GM18505 (cell line): ENCODE data around the gene CKLF.
"Not testable (repeated sequence)": the region's sequence is repeated elsewhere in the genome, so short reads cannot be mapped to it uniquely, and the experiment has no call there.

Experiments used
- ATAC-seq: cut with Tn5 transposase; IDR thresholded peaks from one replicate; pipeline ENCODE4 v1.9.1; 2021; ENCODE audit not compliant: unreplicated experiment
- POLR2A ChIP-seq: IDR thresholded peaks from 4 replicates; pipeline ENCODE4 v1.6.1; 2011; ENCODE audit warnings: borderline replicate concordance; ENCODE audit not compliant: insufficient read depth, insufficient read length; ENCODE audit errors: extremely low read depth

The CKLF gene

DNA sequence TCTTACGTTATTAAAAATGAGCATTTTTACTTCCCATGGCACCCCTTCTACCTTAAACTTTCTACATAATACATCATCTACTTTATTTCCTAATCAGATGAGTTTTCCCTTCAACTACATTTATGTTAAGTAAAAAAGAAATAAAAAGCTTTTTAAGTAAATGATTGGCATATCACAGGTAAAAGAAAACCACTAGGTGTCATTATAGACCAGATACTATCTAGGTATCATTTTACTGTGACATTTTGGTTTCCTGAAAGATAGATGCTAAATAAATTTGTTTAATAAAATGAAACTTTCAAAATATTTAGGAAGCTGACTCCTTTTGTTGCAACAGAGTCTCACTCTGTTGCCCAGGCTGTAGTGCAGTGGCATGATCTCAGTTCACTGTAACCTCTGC lies 10.0 kb downstream of the CKLF start:
- no peak for TF ChIP-seq POLR2A
- no peak for ATAC-seq

DNA sequence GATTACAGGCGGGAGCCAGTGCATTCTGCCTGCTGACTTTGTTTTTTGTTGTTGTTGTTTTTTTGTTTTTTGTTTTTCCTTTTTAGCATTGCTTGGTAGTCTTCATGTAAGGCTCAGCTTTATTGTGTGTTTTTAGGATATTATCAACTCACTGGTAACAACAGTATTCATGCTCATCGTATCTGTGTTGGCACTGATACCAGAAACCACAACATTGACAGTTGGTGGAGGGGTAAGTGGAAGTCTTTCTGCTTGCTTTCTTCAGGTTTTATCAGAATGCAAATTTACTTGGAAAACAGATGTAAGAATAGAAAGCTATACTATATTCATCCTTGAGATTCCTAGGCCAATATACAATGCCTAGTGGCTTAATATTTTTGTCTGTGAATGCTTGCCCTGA lies 10.6 kb downstream of the CKLF start:
- no peak for ATAC-seq
- no peak for TF ChIP-seq POLR2A

DNA sequence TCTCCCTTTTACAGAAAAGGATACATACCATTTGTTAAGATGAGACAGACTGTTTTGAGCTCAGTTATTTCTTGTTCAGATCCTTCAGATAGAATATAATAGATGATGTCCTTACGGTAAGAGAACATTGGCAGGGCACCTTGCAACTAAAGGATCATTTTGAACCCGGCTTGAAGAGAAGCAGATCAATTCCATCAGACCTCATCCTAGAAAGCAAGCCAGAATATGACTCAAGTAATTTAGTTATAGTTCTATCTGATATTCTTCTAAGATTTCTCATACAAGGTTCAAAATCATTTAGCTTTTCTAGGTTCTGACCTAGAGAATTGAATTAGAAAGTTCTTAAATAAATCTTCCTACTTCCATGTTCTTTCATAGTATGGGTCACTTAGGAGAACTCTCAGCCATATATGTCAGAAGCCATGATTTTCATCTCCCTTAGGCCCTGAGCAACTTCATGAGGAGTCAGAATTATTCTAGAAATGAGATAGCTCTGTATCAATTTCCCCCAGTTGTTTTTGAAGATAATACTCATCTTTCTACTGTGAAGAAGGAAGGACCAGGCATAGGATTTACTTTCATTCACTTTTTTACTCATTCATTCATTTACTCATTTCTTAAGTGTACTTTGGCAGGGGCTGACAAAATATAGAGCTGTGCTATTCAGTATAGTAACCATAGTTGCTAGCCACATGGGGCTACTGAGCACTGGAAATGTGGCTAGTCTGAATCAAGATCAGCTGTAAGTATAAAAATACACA lies 11.4 kb downstream of the CKLF start:
- no peak for ATAC-seq
- TF ChIP-seq POLR2A, result no peak

DNA sequence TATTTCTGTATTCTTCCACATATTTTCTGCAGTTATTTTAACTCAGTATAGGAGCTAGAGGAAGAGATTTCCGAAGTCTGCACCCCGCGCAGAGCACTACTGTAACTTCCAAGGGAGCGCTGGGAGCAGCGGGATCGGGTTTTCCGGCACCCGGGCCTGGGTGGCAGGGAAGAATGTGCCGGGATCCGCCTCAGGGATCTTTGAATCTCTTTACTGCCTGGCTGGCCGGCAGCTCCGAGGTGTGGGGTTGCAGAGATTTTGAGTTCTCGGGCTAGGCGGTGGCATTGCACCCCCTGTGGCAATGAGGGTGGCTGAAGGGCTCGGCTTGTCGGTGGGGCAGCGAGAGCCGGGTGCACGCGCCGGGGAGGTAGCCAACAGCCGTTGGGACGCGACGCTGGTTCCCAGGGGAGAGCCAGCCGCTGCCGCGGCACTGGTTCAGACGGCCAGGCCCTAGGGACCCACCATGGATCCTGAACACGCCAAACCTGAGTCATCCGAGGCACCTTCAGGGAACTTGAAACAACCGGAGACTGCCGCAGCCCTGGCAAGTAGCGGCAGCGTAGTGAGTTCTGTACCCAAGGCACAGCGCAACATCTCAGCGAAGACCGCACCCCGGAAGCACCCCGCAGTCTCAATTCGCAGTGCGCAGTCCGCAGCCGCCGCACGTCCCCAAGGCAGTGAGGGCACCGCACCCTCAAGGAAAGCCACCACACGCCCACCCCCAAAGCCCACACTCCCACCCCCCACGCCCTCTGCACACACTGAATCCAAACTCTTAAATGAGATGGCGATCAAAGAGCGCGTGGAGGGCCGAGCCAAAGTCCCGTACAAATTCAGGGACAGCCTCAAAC lies 13.9 kb downstream of the CKLF start, which contains the start of gene CMTM1:
Gene CMTM1, plus strand, starts transcription at position 389 of the 851 bp plus-strand sequence. Its CDS starts 75 bp downstream, at position 464.
- no peak for ATAC-seq
- TF ChIP-seq POLR2A, result no peak

DNA sequence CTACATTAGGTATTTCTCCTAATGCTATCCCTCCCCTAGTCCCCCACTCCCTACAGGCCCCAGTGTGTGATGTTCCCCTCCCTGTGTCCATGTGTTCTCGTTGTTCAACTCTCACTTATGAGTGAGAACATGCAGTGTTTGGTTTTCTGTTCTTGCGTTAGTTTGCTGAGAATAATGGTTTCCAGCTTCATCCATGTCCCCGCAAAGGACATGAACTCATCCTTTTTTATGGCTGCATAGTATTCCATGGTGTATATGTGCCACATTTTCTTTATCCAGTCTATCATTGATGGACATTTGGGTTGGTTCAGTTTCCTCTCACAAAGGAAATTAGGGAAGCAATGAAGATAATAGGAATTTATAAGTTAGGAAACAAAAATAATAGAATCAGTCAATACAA lies 14.9 kb downstream of the CKLF start:
- not testable (repeated sequence) for ATAC-seq

DNA sequence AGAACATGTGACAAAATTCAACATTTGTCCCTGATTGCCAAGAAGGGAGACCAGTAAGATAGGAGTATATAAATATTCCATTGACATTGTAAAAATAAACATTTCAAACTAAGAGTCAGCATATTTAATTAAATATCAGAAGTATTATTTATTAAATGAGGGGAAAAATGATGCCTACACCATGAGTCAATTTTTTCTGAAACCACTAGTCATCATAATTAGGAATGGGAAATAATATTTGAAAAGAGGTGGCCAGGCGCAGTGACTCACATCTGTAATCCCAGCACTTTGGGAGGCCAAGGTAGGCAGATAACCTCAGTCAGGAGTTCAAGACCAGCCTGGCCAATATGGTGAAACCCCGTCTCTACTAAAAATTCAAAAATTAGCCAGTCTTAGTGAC lies 16.0 kb downstream of the CKLF start:
- TF ChIP-seq POLR2A, result no peak
- no peak for ATAC-seq

DNA sequence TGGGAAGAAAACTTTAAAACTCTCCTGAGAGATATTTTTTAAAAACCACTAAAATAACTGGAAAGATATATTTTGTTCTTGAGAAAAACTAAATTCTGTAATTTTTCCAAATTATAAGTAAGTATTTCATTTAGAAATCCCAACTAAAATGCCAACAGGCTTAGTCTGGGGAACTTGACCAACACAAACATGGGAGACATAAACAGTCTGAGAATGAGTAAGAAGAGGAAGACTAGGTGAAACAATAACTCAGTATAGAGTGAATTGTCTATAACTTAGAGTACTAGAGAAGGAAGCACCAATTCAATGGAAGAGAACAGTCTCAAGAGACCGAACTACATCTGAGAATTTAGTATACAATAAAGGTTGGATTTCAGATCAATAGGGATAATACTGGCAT lies 16.8 kb downstream of the CKLF start:
- no peak for ATAC-seq

DNA sequence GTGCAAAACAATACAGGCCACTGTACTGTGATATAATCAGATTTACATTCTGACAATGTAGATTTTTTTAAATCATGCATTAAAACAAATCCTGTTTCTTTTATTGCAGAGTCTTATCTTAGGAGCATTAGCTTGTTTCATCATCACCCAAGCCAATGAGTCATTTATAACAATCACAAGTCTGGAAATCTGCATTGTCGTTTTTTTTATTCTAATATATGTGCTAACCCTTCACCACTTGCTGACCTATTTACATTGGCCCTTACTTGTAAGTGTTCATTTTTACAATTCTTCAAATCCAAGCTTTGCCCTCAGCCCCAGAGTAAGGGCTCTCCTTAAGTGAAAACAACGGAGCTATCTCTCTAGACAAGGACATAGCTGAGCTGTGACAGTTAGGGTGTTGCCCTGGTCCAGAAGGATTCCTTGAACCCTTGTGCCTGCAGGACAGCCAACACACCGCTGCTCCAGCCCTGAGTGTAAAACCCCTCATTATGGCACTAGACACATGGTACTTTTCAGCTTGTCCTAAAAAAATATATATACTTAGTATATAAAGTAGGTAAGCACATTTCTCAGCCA lies 17.5 kb downstream of the CKLF start:
- ATAC-seq, result no peak
- TF ChIP-seq POLR2A, result no peak

More for the DNA sequence above, 16.8 kb downstream of the CKLF start:
- no peak for TF ChIP-seq POLR2A

DNA sequence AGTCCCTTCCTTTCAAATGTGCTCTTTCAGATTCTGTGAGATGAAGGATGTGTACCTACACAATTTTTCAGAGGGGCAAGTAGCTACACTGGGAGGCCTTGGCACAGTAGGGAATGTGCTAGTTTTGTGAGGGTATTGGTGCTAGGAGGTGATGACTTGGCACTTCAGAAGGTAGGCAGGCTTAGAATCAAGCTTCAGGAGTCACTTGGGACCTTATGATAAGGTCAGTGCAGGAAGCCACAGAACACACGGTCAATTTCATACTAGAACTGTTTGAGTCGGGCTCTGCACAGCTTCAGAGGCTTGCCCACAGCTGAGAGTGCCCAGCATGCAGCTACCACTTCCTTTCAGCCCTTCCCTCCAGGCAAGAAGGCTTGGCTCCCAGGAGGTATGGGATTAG lies 20.0 kb downstream of the CKLF start:
- ATAC-seq, result no peak
- TF ChIP-seq POLR2A, result no peak

DNA sequence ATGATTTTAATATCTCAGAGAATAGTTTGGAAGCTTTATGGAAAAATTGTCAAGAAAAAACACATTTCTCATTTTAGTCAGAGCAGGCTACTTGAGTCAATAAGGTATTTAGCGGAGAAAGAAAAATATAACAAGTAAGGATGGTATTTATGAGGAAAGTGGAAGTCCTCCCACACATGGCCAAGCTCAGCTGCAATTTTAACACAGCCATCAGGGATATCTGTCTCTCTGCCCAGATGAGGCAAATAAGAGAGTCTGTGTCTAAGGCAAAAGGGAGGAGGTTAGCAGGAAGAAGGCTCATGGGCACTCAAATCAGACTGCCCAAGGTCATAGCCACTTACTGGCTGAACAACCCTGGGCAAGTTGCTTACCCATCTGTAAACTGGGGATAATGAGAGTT lies 21.7 kb downstream of the CKLF start:
- no peak for ATAC-seq
- no peak for TF ChIP-seq POLR2A

DNA sequence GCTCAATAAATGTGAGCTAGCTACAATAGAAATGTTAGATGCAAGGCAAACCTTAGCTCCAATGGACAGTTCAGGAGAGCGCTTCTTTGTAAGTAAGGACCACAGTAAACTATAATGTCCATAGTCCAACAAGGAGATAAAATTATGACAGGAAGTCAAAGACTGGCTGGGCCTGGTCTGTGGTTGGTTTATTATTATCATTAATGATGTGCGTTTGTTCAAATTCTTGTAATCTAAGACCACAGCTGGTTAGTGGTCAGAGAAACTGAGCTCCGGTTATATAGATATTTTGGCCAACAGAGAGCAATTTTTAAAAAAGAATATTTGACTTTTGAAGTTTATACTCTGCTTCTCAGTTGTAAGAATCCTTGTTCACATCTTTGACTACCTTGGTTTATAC lies 22.2 kb downstream of the CKLF start:
- no peak for TF ChIP-seq POLR2A
- ATAC-seq, result no peak

DNA sequence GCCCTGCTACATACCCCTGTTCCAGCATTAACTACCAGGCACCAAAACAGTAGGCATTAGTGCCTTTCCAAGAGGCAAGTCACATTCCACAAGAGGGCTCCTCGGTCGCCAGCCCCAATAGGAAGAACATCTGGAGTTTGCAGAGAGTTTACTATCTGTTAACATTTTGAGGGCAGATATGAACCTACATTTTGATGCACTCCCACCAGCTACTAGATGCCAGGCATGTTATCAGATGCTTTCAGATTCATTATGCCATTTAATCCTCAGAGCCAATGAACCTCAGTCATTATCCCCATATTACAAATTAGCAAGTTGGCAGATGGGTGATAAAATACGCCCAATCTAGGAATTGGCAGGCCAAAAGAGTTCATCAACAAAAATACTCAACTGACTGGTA lies 22.7 kb downstream of the CKLF start:
- no peak for TF ChIP-seq POLR2A

DNA sequence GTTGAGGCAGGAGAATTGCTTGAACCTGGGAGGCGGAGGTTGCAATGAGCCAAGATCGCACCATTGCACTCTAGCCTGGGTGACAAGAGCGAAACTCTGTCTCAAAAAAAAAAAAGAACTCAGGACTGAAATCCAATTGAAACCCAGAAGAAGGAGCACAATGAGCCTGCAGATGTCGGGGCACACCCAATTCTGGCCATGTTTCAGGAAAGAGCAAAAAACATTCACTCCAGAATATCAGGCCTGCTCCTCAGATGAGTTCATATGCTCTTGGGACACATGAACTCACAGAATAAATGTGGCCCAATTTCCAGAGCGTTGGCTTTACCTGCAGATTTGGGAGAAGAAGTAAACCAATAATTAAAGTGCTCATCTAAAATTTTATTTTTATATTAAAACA lies 23.9 kb downstream of the CKLF start:
- TF ChIP-seq POLR2A, result no peak
- ATAC-seq, result no peak

More for the DNA sequence above, 22.7 kb downstream of the CKLF start:
- ATAC-seq, result no peak

DNA sequence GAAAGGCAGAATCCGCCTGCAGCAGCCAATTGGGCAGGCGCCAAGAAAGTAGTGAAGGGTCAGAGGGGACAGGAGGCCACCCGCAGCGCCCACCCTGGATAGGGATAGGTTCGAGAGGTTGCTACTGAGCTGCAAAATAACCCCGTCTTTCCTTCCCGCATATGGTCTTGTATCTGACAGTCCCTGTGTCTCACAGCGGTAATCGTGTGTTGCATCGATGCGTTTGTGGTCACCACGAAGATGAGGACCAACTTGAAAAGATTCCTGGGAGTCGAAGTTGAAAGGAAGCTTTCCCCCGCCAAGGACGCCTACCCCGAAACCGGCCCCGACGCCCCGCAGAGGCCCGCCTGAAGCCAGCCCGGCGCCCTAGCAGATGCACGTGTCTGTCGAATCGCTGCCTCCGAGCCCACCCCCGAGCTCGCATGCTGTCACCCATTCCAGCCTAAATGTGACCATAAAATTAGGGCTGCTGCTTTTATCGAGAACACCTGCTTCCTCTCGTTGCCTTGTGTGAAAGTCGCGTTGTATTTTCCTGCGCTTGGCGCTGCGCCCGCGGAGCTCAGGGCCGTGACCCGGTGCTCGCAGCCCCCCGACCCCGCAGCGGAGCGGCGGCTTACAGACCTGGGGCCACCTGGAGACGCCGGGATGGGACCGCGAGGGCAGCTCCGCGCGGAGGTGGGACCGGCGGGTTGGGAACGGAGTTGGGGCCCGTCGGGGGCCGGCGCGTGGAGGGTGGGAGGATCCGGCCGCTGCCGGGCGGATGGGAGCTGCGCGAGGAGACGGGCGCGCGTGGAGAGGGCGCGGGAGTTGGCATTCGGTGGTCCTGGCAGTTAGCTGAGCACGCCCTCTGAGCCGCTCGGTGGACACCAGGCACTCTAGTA lies 26.5 kb downstream of the CKLF start, which contains the start of gene CMTM2:
Gene CMTM2, plus strand, starts transcription at position 813 of the 881 bp plus-strand sequence. CDS start 145 bp downstream, outside the sequence.
- TF ChIP-seq POLR2A, result no peak
- ATAC-seq, result no peak
